Measurements from ENCODE around the gene EML4.

The EML4 gene

GRCh38 chr2:42303252-42303651, 134.1 kb downstream of the EML4 start:
- no peak overlapping the region for H3K4me3 ChIP-seq (replicated peaks; ENCODE audit: low read depth, low read length)
- DNase-seq (ENCODE audit: extremely low read depth, low read depth): no peak
- no peak for TF ChIP-seq CTCF (IDR thresholded peaks at IDR 0.05; ENCODE audit: low read depth, low read length, missing control alignments)

DNA sequence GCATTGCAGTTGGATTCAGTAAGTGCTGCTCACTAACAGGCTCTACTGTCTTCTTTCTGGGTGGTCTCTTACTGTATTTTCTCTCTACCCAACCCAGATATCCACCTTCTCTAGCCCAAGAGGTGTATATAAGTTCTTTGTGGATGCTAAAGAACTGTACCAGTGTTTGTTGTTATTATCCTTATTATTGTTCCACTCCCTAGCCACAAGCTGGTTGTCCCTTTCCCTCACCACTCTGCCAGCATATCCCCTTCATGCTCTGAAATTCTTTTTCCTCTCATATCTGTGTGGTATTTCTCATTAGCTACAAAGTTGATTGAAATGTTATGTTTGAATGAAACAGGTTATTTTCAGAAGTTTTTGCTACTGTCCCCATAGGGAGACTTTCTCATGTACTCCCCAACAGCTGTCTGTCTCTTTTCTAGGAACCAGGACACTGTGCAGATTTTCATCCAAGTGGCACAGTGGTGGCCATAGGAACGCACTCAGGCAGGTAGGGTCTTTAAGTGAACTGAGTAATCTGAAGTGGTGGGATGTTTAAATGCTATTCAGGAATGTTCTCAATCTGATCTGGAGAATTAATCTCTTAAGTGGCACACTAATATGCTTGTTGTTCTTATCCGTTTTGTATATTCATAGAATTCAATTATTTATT, 135.0 kb downstream of the EML4 start:
- DNase-seq (ENCODE audit: extremely low read depth, low read depth): no peak
- no peak overlapping the region for H3K4me3 ChIP-seq (replicated peaks; ENCODE audit: low read depth, low read length)
- TF ChIP-seq CTCF (IDR thresholded peaks at IDR 0.05; ENCODE audit: low read depth, low read length, missing control alignments): no peak

GRCh38 chr2:42307180-42307579, 138.0 kb downstream of the EML4 start:
- no peak overlapping the region for H3K4me3 ChIP-seq (replicated peaks; ENCODE audit: low read depth, low read length)
- TF ChIP-seq CTCF (IDR thresholded peaks at IDR 0.05; ENCODE audit: low read depth, low read length, missing control alignments): no peak

GRCh38 chr2:42309366-42309765, 140.2 kb downstream of the EML4 start:
- no peak overlapping the region for H3K4me3 ChIP-seq (replicated peaks; ENCODE audit: low read depth, low read length)
- DNase-seq (ENCODE audit: extremely low read depth, low read depth): no peak
- no peak for TF ChIP-seq CTCF (IDR thresholded peaks at IDR 0.05; ENCODE audit: low read depth, low read length, missing control alignments)

More at GRCh38 chr2:42307180-42307579, 138.0 kb downstream of the EML4 start:
- no peak for DNase-seq (ENCODE audit: extremely low read depth, low read depth)

- no peak for TF ChIP-seq CTCF (IDR thresholded peaks at IDR 0.05; ENCODE audit: low read depth, low read length, missing control alignments)
- no peak for DNase-seq (ENCODE audit: extremely low read depth, low read depth)
- H3K4me3 ChIP-seq (replicated peaks; ENCODE audit: low read depth, low read length): no peak overlapping the region
Measured at GRCh38 chr2:42310007-42310515, 140.9 kb downstream of the EML4 start.

DNA sequence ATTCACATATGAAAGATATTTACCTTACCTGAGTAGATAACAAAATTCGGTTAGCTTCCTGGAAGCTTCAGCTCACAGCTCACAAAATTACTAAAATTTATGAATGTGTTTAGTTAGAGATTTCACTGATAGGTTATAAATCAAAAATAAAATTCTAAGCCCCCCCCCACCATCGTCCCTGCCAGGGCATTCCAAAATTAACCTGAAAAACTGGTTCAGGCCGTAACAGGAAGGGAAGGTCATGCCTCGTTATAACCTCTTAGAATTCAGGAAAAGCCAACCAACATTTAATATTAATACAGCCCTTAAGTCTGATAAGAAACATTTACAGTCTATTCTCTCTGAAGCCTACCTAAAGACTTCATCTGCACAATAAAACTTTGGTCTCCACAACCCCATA, 143.0 kb downstream of the EML4 start:
- no peak for TF ChIP-seq CTCF (IDR thresholded peaks at IDR 0.05; ENCODE audit: low read depth, low read length, missing control alignments)
- H3K4me3 ChIP-seq (replicated peaks; ENCODE audit: low read depth, low read length): no peak overlapping the region
- no peak for DNase-seq (ENCODE audit: extremely low read depth, low read depth)

Data from HFF-Myc (cell line).